GM13976 (cell line): Measurements from ENCODE around the gene TMEM182.

Experiments used
- DNase-seq: peaks from one replicate; pipeline ENCODE4 v3.0.0; 2012; ENCODE audit warnings: low spot score
- in situ Hi-C: fragments of 300-500 bp; cut with MboI; formaldehyde crosslinking; loops from one replicate; pipeline ENCODE4 v1.12.0; 2022; ENCODE audit warnings: low sequenced_read_pairs, mixed read lengths, inconsistent platforms; ENCODE audit not compliant: unreplicated experiment
- TF ChIP-seq, protein P1 (sequence below): IDR thresholded peaks from 2 replicates; pipeline ENCODE4 v1.5.1; 2012; ENCODE audit warnings: borderline replicate concordance, mild to moderate bottlenecking; ENCODE audit not compliant: insufficient read depth; ENCODE audit errors: extremely low read depth, missing control alignments, control extremely low read depth

The TMEM182 gene

DNA sequence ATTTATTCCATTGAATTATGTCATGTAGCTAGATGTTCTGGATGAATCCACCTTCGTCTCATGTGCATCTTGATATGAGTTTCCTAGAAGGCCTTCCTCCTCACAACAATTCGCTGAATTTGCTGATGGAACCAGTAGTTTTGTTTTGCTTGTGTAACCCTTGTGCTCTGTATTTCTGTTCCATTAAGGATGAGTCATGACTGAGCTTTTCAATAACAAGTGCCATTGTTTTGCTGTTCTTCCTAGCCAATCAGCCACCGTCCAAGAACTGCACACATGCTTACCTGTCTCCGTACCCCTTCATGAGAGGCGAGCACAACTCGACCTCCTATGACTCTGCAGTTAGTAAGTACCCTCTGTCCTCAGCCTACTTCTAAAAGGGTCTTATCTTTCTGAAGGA, 2.3 kb downstream of the TMEM182 start:
- TF ChIP-seq, protein P1, sequence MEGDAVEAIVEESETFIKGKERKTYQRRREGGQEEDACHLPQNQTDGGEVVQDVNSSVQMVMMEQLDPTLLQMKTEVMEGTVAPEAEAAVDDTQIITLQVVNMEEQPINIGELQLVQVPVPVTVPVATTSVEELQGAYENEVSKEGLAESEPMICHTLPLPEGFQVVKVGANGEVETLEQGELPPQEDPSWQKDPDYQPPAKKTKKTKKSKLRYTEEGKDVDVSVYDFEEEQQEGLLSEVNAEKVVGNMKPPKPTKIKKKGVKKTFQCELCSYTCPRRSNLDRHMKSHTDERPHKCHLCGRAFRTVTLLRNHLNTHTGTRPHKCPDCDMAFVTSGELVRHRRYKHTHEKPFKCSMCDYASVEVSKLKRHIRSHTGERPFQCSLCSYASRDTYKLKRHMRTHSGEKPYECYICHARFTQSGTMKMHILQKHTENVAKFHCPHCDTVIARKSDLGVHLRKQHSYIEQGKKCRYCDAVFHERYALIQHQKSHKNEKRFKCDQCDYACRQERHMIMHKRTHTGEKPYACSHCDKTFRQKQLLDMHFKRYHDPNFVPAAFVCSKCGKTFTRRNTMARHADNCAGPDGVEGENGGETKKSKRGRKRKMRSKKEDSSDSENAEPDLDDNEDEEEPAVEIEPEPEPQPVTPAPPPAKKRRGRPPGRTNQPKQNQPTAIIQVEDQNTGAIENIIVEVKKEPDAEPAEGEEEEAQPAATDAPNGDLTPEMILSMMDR, result no peak
- DNase-seq, result no peak
- in situ Hi-C loops, result no loop called here

DNA sequence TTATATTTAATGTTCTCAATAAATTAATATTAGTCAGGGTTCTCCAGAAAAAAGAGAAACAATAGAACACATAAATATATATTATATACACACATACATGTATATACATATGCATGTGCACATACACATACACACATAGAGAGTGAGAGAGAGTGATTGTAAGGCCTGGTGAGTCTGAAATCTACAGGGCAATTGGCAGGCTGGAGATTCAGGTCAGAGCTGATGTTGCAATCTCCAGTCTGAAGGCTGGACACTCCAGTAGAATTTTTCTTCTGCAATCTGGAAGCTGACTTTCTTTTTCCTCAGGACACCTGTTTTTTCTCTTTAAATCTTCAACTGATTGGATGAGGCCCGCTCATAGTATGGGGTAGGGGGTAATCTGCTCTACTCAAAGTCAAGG, 3.2 kb downstream of the TMEM182 start:
- DNase-seq, result no peak
- in situ Hi-C loops, result no loop called here
- TF ChIP-seq, protein P1, result no peak

- TF ChIP-seq, protein P1, result no peak
- DNase-seq, result no peak
- in situ Hi-C loops, result no loop called here
Measured at GRCh38 chr2:102768253-102768652, 6.4 kb downstream of the TMEM182 start.

DNA sequence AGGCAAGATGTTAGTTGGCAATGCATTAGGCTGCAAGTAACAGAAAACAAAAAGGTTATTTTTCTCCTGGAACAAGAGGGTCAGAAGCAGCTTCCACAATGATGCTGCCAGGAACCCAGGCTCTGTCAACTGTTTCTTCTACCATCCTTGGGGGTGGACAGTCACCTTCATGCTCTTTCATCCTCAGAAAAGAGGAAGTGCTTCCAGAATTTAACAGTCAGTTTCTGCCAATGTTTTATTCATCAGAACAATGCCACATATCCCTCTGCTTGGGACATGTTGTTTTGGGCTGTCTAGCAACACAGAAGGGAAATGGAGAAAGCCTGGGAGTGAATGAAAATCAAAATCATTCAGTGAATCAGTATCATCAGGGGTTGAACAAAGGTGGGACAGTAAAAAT, 7.1 kb downstream of the TMEM182 start:
- DNase-seq, result no peak
- in situ Hi-C loops, result no loop called here

GRCh38 chr2:102770506-102770905, 8.7 kb downstream of the TMEM182 start:
- in situ Hi-C loops, result no loop called here
- TF ChIP-seq, protein P1, result no peak
- DNase-seq, result no peak

More for the DNA sequence above, 7.1 kb downstream of the TMEM182 start:
- TF ChIP-seq, protein P1, result no peak

DNA sequence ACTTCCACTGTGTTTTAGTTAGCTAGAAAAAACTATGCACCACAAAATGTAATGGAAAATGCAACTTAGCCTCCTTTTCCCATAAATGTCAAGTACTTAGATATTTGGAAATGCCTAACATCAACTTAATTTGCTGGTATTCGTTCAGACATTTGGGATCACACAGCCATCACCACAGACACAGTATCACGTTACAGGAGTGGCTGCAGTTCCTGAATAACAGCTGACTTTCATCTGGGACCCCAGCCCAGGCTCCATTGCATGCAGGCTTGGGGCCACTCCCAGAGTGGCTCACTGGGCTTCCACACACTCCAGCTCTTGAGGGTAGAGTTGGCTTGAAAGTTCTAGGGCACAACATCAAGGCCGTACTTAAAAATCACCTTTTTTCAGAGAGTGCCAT, 9.3 kb downstream of the TMEM182 start:
- DNase-seq, result no peak
- TF ChIP-seq, protein P1, result no peak
- in situ Hi-C loops, result no loop called here

DNA sequence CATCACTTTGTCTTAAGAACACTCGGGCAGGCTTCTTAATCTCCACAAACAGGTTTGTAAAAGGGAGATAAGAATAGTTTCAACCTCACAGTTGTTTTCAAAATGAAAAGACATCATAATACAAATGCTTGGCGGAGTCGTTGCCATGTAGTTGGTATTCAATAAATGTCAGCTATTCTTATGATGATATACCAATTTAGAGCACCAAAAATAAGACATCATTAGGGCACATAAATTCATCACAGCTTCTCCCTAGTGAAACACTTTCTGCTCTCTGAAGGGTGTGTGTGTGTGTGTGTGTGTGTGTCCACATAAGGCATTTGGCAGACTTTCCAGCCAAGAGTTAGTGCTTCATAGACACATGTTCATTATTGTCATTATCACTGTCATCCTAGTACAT, 10.8 kb downstream of the TMEM182 start:
- in situ Hi-C loops, result no loop called here
- no peak for DNase-seq
- TF ChIP-seq, protein P1, result no peak
